C4-2B (cell line): ENCODE measurements around the gene TMEM30A.

Experiments
- CTCF ChIP-seq: fragments of 450-650 bp; conservative IDR thresholded peaks from 2 replicates; pipeline ENCODE4 v1.5.1; 2017; ENCODE audit warnings: mild to moderate bottlenecking
- ZFX ChIP-seq: fragments of 450-650 bp; IDR thresholded peaks from 2 replicates; pipeline ENCODE4 v1.6.1; 2017

GRCh38 chr6:75235271-75235670, 49.3 kb downstream of the TMEM30A start:
- TF ChIP-seq CTCF, result no peak
- TF ChIP-seq ZFX, result no peak
